HepG2 (cell line): ENCODE measurements around the gene ACP2. TPM values are rescaled to one million over a fixed set of nuclear protein-coding genes. Genes with fewer than 3 reads are reported as not detected.

ENCODE experiments used
- ATAC-seq: fragments of 200-7000 bp; cut with Tn5 transposase; 3 replicates; pipeline ENCODE4 v1.9.1; 2020; ENCODE audit warnings: mild to moderate bottlenecking, moderate library complexity
- BruUV-seq: library from RNA; stranded (reverse); fragments of 400-500 nt; replicated peaks from 2 replicates; lab custom pipeline; 2021; lab: Mats Ljungman, UMichigan
- CTCF ChIA-PET: fragments of 300-600 bp; formaldehyde crosslinking; extraction: SDS; loops from one replicate; lab custom pipeline; 2021; ENCODE audit warnings: low total read pairs, inconsistent platforms, low intra/inter-chr PET ratio; lab: Yijun Ruan, JAX
- POLR2A ChIA-PET: fragments of 350-600 bp; sonication (Branson Sonifier 250); formaldehyde crosslinking; loops from one replicate; lab custom pipeline; 2020; ENCODE audit warnings: antibody characterized with exemption, inconsistent platforms; lab: Yijun Ruan, JAX
- DNase-seq: peaks from one replicate; pipeline ENCODE4 v3.0.0-alpha.2; 2015; ENCODE audit warnings: low spot score
- FAIRE-seq: peaks from 3 replicates; lab custom pipeline; 2011; peaks lifted over from hg19 to GRCh38; lab: Jason Lieb, UNC
- H2AFZ ChIP-seq: one replicate; pipeline ENCODE4 v1.6.1; 2011; ENCODE audit warnings: low read length, inconsistent platforms
- H3K27ac ChIP-seq: fragments of 300-600 bp; 3 replicates; pipeline ENCODE4 v1.8.0; 2011; ENCODE audit warnings: mixed run types, mild to moderate bottlenecking, mixed read lengths, low read length, inconsistent platforms; ENCODE audit not compliant: insufficient read depth; ENCODE audit errors: extremely low read length
- H3K27me3 ChIP-seq, 2 experiments: fragments of 200-600 bp in 1 of 2; 2 replicates in 1 of 2; 3 replicates in 1 of 2; pipeline versions ENCODE4 v1.6.0 to v1.8.0; 2011; ENCODE audit warnings: low read length in 2 of 2, mild to moderate bottlenecking in 2 of 2, moderate library complexity in 2 of 2, inconsistent platforms in 1 of 2; ENCODE audit not compliant: insufficient read depth in 2 of 2, control insufficient read depth in 1 of 2
- H3K36me3 ChIP-seq, 2 experiments: fragments of 200-600 bp in 1 of 2; replicated peaks in 1 of 2; 2 replicates in 1 of 2; 3 replicates in 1 of 2; pipeline versions ENCODE4 v1.5.1 to v1.8.0; 2011; ENCODE audit warnings: low read length in 2 of 2, inconsistent platforms in 1 of 2; ENCODE audit not compliant: insufficient read depth in 2 of 2, control insufficient read depth in 1 of 2
- H3K4me1 ChIP-seq: 2 replicates; pipeline ENCODE4 v1.5.1; 2012; ENCODE audit warnings: low read length, inconsistent platforms; ENCODE audit not compliant: insufficient read depth
- H3K4me2 ChIP-seq: 2 replicates; pipeline ENCODE4 v1.6.0; 2011; ENCODE audit warnings: low read depth, low read length, inconsistent platforms
- H3K4me3 ChIP-seq, 3 experiments: fragments of 200-600 bp in 1 of 3; sonication (generic), shearing (Covaris generic) in 1 of 3; replicated peaks in 1 of 3; 2 replicates each; pipeline ENCODE4 v1.5.1; 2011 to 2016; ENCODE audit warnings: low read length in 3 of 3, inconsistent platforms in 2 of 3, low read depth in 2 of 3, mild to moderate bottlenecking in 2 of 3, control low read depth in 1 of 3, mixed read lengths in 1 of 3; ENCODE audit not compliant: insufficient read depth in 1 of 3
- H3K79me2 ChIP-seq: one replicate; pipeline ENCODE4 v1.6.1; 2011; ENCODE audit warnings: low read length, inconsistent platforms; ENCODE audit not compliant: insufficient read depth
- H3K9ac ChIP-seq: 2 replicates; pipeline ENCODE4 v1.6.0; 2011; ENCODE audit warnings: mild to moderate bottlenecking, low read depth, low read length, inconsistent platforms; ENCODE audit not compliant: insufficient read depth
- H3K9me3 ChIP-seq: 2 replicates; pipeline ENCODE4 v1.5.1; 2012; ENCODE audit warnings: mild to moderate bottlenecking, low read length
- H4K20me1 ChIP-seq: 2 replicates; pipeline ENCODE4 v1.6.0; 2011; ENCODE audit warnings: inconsistent platforms, mild to moderate bottlenecking, low read length, moderate library complexity; ENCODE audit not compliant: insufficient read depth
- ARID2 ChIP-seq: sonication (generic); formaldehyde crosslinking; IDR thresholded peaks from 2 replicates; pipeline ENCODE4 v1.8.1; 2022; ENCODE audit warnings: mild to moderate bottlenecking, missing genetic modification reagents, borderline replicate concordance
- CHD2 ChIP-seq: IDR thresholded peaks from 2 replicates; pipeline ENCODE4 v1.6.1; 2011; ENCODE audit warnings: low read depth, low read length, improper control_type of control experiment
- CREB1 ChIP-seq, 2 experiments: fragments of 450-650 bp in 1 of 2; IDR thresholded peaks; 2 replicates each; pipeline ENCODE4 v1.6.1; 2016 to 2017; ENCODE audit warnings: control low read depth in 1 of 2, mild to moderate bottlenecking in 1 of 2, missing compliant biosample characterization in 1 of 2, missing genetic modification characterization in 1 of 2
- HDAC2 ChIP-seq: sonication (generic); formaldehyde crosslinking; IDR thresholded peaks from 2 replicates; pipeline ENCODE4 v1.4.0; 2020; ENCODE audit warnings: missing genetic modification reagents
- HNRNPLL ChIP-seq: fragments of 200-400 bp; formaldehyde crosslinking; IDR thresholded peaks from 2 replicates; pipeline ENCODE4 v1.6.1; 2017; ENCODE audit warnings: mild to moderate bottlenecking, low read depth, low read length; ENCODE audit not compliant: poor library complexity, severe bottlenecking
- JUN ChIP-seq: sonication (generic); formaldehyde crosslinking; IDR thresholded peaks from 2 replicates; pipeline ENCODE4 v1.4.0; 2020; ENCODE audit warnings: mild to moderate bottlenecking, missing genetic modification reagents
- KDM5A ChIP-seq: fragments of 200-600 bp; sonication (generic); IDR thresholded peaks from 2 replicates; pipeline ENCODE4 v1.7.0; 2018; ENCODE audit warnings: antibody characterized with exemption, mild to moderate bottlenecking, low read length, borderline replicate concordance
- LRRFIP1 ChIP-seq: sonication (generic); formaldehyde crosslinking; conservative IDR thresholded peaks from 2 replicates; pipeline ENCODE4 v1.4.0; 2020; ENCODE audit warnings: missing genetic modification reagents
- POLR2AphosphoS5 ChIP-seq: IDR thresholded peaks from 2 replicates; pipeline ENCODE4 v1.6.1; 2012; ENCODE audit warnings: low read depth, low read length
- RXRB ChIP-seq: IDR thresholded peaks from 2 replicates; pipeline ENCODE4 v1.6.1; 2016; ENCODE audit warnings: borderline replicate concordance, missing genetic modification reagents, missing compliant biosample characterization
- SOX5 ChIP-seq: IDR thresholded peaks from 2 replicates; pipeline ENCODE4 v1.6.1; 2016; ENCODE audit warnings: borderline replicate concordance
- SP2 ChIP-seq: sonication (generic); formaldehyde crosslinking; IDR thresholded peaks from 2 replicates; pipeline ENCODE4 v1.5.1; 2020; ENCODE audit warnings: mild to moderate bottlenecking, missing genetic modification reagents
- SSRP1 ChIP-seq: IDR thresholded peaks from 2 replicates; pipeline ENCODE4 v1.6.1; 2016; ENCODE audit warnings: control low read depth
- XBP1 ChIP-seq: sonication (generic); formaldehyde crosslinking; IDR thresholded peaks from 2 replicates; pipeline ENCODE4 v1.5.0; 2020; ENCODE audit warnings: missing genetic modification reagents
- ZFP91 ChIP-seq: sonication (generic); formaldehyde crosslinking; IDR thresholded peaks from 2 replicates; pipeline ENCODE4 v1.9.0; 2022; ENCODE audit warnings: missing genetic modification reagents, mild to moderate bottlenecking, borderline replicate concordance
- ZNF644 ChIP-seq: IDR thresholded peaks from 2 replicates; pipeline ENCODE4 v1.6.1; 2016; ENCODE audit warnings: low read depth
- ZNF691 ChIP-seq: sonication (generic); formaldehyde crosslinking; IDR thresholded peaks from 2 replicates; pipeline ENCODE4 v1.4.0; 2020; ENCODE audit warnings: missing genetic modification reagents, low read depth, mild to moderate bottlenecking, borderline replicate concordance
- WGBS: methylation state at CpG from one replicate; pipeline ENCODE4 v1.1.6; 2017; ENCODE audit warnings: low lambda C conversion rate; 5-methylcytosine and 5-hydroxymethylcytosine counted together
- in situ Hi-C: cut with HindIII; loops from 2 replicates; pipeline ENCODE4 v1.10.0; 2017; ENCODE audit warnings: low pct_unique_long_range_greater_than_20kb; ENCODE audit not compliant: extremely low pct_ligation_motif_present
- intact Hi-C: fragments of 100-400 bp; cut with micrococcal nuclease; formaldehyde crosslinking; loops from one replicate; pipeline ENCODE4 v1.10.0; 2022; ENCODE audit not compliant: unreplicated experiment
- polyA plus RNA-seq, 8 experiments: library from polyadenylated mRNA; depleted of rRNA in 3 of 8; stranded (reverse) in 7 of 8; unstranded in 1 of 8; fragments of >200 nt; fragmentation: Illumina TruSeq in 4 of 8; extraction: Trizol in 4 of 8; gene quantifications; 2 replicates each; pipeline versions ENCODE4 v1.2.1 to v1.2.3, GENCODE V29; 2011 to 2016; ENCODE audit warnings: low read depth in 4 of 8, missing spikeins in 1 of 8, mixed read lengths in 1 of 8; ENCODE audit not compliant: insufficient read depth in 1 of 8
- total RNA-seq, 5 experiments: library from RNA; depleted of rRNA; stranded (reverse); fragments of >200 nt; fragmentation: Illumina TruSeq; extraction: Trizol; gene quantifications; 2 replicates each; pipeline ENCODE4 v1.2.3, GENCODE V29; 2016; ENCODE audit warnings: low read depth in 1 of 5

Gene ACP2
- total and polyA plus RNA-seq, 2 of the 13 experiments (the other 11 are each of a cell fraction or from before 2014, with no cell fraction given): 17.7 to 20.2 TPM

GRCh38 chr11:47215366-47215910 lies 33.2 kb downstream of the ACP2 start (continued):
- TF ChIP-seq ARID2 (CRISPR knock-in tag) (no peak), ZFP91 (CRISPR knock-in tag) (0 out of 2 replicates have a peak, but pooled peaks have one; percentile 2), KDM5A (no peak), CREB1 (IDR thresholded peaks at IDR 0.05) (no peak), CREB1 (CRISPR knock-in tag; IDR thresholded peaks at IDR 0.05) (no peak), XBP1 (CRISPR knock-in tag) (no peak), RXRB (CRISPR knock-in tag) (no peak), SSRP1 (CRISPR knock-in tag) (no peak), CHD2 (no peak), JUN (CRISPR knock-in tag) (0 out of 2 replicates have a peak, but pooled peaks have one; percentile 36)

GRCh38 chr11:47213950-47214565 lies 34.6 kb downstream of the ACP2 start:
- Histone ChIP-seq H3K4me2 (peak overlapping the region; percentile 78), H2AFZ (peak overlapping the region; percentile 23)
- peak; percentile 53 for FAIRE-seq
- peak; percentile 17; the same call in 1 of the 2 replicates for TF ChIP-seq SOX5 (CRISPR knock-in tag)
- TF ChIP-seq ZNF644: no peak
- TF ChIP-seq HNRNPLL: peak; percentile 24
- no peak for TF ChIP-seq LRRFIP1 (CRISPR knock-in tag)
- TF ChIP-seq HDAC2 (CRISPR knock-in tag): 0 out of 2 replicates have a peak, but pooled peaks have one; percentile 9
- peak; percentile 29 for TF ChIP-seq SP2
- TF ChIP-seq ZNF691 (CRISPR knock-in tag): 0 out of 2 replicates have a peak, but pooled peaks have one; percentile 42
- peak; percentile 64 for TF ChIP-seq POLR2AphosphoS5

More at GRCh38 chr11:47213950-47214565, 34.6 kb downstream of the ACP2 start:
- DNase-seq (peak; percentile 86), ATAC-seq (peak; percentile 90)
- peaks cover 0 to 9% of the 10 kb centered on the region in 2 experiments; a peak in 1 of 5 replicates for H3K36me3 ChIP-seq
- H3K9ac ChIP-seq: peak overlapping the region; percentile 55
- 17% methylated on average over 17 of the region's 20 CpGs for WGBS
- peaks cover 36% of the 10 kb centered on the region for H3K79me2 ChIP-seq
- ChIA-PET POLR2A (interaction anchor here (0.9 to 4.6 kb wide), 17 partner anchors 8 to 213 kb away, joined by 3 to 247 read pairs (median 18); partner anchors contain the start of genes ACP2, ARFGAP2, NR1H3 and PACSIN3), CTCF (no interaction called here)
- intact Hi-C loops: loop anchor here (2.0 kb wide), 1 partner anchor 25 kb away; no protein-coding TSS in a partner anchor
- no peaks in the 10 kb centered on the region; a peak in 1 of 5 replicates for H3K27me3 ChIP-seq
- peak overlapping the region; percentile 70 to 86 (median 79) for H3K4me3 ChIP-seq
- 0 out of 2 replicates have a peak, but pooled peaks cover 6% of the 10 kb centered on the region for H3K9me3 ChIP-seq
- peaks cover 57% of the 10 kb centered on the region for H3K4me1 ChIP-seq
- in situ Hi-C loops: no loop called here
- H3K27ac ChIP-seq: peak overlapping the region; percentile 73
- peaks cover 19% of the 10 kb centered on the region for H4K20me1 ChIP-seq
- BruUV-seq: TSS peak; percentile 74
